ENCODE data around the gene FAM227B.
"Not testable (repeated sequence)": the region's sequence is repeated elsewhere in the genome, so short reads cannot be mapped to it uniquely, and the experiment has no call there.

FAM227B gene

GRCh38 chr15:49610157-49610918 is 10.3 kb downstream of the FAM227B start:
- no peak for TF ChIP-seq CTCF (IDR thresholded peaks at IDR 0.05; ENCODE audit: insufficient read depth, low read length, poor library complexity, severe bottlenecking)
- no peak overlapping the region for H3K4me3 ChIP-seq (replicated peaks; ENCODE audit: low read depth, low read length)
- no peaks in the 10 kb centered on the region for H3K36me3 ChIP-seq (ENCODE audit: control insufficient read depth, insufficient read depth, low read length)
- no peaks in the 10 kb centered on the region for H3K27me3 ChIP-seq (replicated peaks; ENCODE audit: control insufficient read depth, insufficient read depth, low read length)
- no peak for DNase-seq (ENCODE audit: extremely low read depth, insufficient read length)

DNA sequence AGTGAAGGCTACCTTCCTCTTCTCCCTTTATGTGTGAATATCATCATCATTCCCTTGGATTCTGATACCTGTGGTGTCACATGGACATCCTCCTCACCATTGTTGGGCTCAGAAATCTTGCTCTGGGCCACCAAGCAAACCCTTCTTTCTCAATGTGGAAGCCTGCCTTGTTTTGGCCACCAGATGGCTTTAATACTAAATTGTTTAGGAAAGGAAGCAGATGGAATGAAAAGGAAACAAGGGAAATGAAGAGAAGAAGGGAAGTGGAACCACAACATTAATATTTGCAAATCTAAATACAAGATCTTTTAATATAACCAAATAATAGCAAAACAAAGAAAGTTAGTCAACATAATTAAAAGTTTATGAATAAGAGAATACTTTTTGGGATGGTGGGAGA is 14.0 kb downstream of the FAM227B start:
- TF ChIP-seq CTCF (IDR thresholded peaks at IDR 0.05; ENCODE audit: insufficient read depth, low read length, poor library complexity, severe bottlenecking), result no peak
- Histone ChIP-seq H3K36me3 (ENCODE audit: control insufficient read depth, insufficient read depth, low read length) (no peaks in the 10 kb centered on the region), H3K27me3 (replicated peaks; ENCODE audit: control insufficient read depth, insufficient read depth, low read length) (no peaks in the 10 kb centered on the region), H3K4me3 (replicated peaks; ENCODE audit: low read depth, low read length) (no peak overlapping the region)
- no peak for DNase-seq (ENCODE audit: extremely low read depth, insufficient read length)

- Histone ChIP-seq H3K27me3 (replicated peaks; ENCODE audit: control insufficient read depth, insufficient read depth, low read length) (no peaks in the 10 kb centered on the region), H3K36me3 (ENCODE audit: control insufficient read depth, insufficient read depth, low read length) (no peaks in the 10 kb centered on the region)
- no peak for DNase-seq (ENCODE audit: extremely low read depth, insufficient read length)
Observed at GRCh38 chr15:49605588-49605987, 15.0 kb downstream of the FAM227B start.

DNA sequence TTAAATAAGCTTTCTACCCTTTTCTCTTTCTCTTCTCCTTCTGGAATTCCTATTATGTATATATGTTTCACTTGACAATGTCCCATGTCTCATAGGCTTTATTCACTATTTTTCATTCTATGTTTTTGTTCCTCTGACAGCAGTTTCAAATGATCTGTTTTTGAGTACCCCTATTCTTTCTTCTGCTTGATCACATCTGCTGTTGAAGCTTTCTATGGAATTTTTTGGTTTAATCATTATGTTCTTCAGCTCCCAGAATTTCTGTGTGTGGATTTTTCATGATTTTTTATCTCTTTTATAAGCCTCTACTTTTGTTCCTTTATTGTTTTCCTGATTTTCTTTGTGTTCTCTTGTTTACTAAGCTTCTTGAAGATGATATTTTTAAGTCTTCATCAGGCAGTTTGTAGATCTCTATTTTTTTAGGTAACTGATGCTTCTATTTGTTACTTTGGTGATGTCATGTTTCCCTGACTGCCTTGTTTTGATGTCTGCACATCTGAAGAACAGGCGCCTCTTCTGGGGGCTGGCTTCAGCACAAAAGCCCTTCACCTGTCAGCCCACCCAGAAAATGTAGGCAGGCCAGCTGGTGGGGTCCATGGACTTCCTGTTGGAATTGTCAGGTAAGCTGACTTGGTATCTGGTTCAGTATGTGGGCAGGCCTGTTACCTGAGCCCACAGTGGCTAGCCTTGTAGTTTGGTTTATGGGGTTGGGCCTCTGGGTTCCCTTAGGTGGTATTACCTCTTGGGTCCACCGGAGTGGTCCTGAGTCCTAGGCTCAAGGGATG is 15.8 kb downstream of the FAM227B start:
- TF ChIP-seq CTCF (IDR thresholded peaks at IDR 0.05; ENCODE audit: insufficient read depth, low read length, poor library complexity, severe bottlenecking), result no peak
- Histone ChIP-seq H3K4me3 (replicated peaks; ENCODE audit: low read depth, low read length) (no peak overlapping the region), H3K27me3 (replicated peaks; ENCODE audit: control insufficient read depth, insufficient read depth, low read length) (no peaks in the 10 kb centered on the region), H3K36me3 (ENCODE audit: control insufficient read depth, insufficient read depth, low read length) (no peaks in the 10 kb centered on the region)
- DNase-seq (ENCODE audit: extremely low read depth, insufficient read length), result no peak

More at GRCh38 chr15:49605588-49605987, 15.0 kb downstream of the FAM227B start:
- no peak for TF ChIP-seq CTCF (IDR thresholded peaks at IDR 0.05; ENCODE audit: insufficient read depth, low read length, poor library complexity, severe bottlenecking)
- no peak overlapping the region for H3K4me3 ChIP-seq (replicated peaks; ENCODE audit: low read depth, low read length)

DNA sequence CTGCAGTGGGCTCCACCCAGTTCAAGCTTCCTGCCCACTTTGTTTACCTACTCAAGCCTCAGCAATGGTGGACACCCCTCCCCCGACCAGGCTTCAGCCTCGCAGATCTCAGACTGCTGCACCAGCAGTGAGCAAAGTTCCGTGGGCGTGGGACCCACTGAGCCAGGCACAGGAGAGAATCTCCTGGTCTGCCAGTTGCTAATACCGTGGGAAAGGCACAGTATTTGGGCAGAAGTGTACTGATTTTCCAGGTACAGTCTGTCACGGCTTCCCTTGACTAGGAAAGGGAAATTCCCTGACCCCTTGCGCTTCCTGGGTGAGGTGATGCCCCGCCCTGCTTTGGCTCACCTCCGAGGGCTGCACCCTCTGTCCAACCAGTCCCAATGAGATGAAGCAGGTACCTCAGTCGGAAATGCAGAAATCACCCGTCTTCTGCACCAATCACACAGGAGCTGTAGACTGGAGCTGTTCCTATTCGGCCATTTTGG is 27.7 kb downstream of the FAM227B start:
- H3K4me3 ChIP-seq (replicated peaks; ENCODE audit: low read depth, low read length); H3K36me3 ChIP-seq (ENCODE audit: control insufficient read depth, insufficient read depth, low read length); DNase-seq (ENCODE audit: extremely low read depth, insufficient read length); H3K27me3 ChIP-seq (replicated peaks; ENCODE audit: control insufficient read depth, insufficient read depth, low read length): not testable (repeated sequence)

GRCh38 chr15:49589030-49589429 is 31.6 kb downstream of the FAM227B start:
- Histone ChIP-seq H3K27me3 (replicated peaks; ENCODE audit: control insufficient read depth, insufficient read depth, low read length) (no peaks in the 10 kb centered on the region), H3K36me3 (ENCODE audit: control insufficient read depth, insufficient read depth, low read length) (no peaks in the 10 kb centered on the region), H3K4me3 (replicated peaks; ENCODE audit: low read depth, low read length) (no peak overlapping the region)
- TF ChIP-seq CTCF (IDR thresholded peaks at IDR 0.05; ENCODE audit: insufficient read depth, low read length, poor library complexity, severe bottlenecking), result no peak
- no peak for DNase-seq (ENCODE audit: extremely low read depth, insufficient read length)

Measured in GM06990 (cell line).